Peyer's patch (tissue), 4 donors: Measurements from ENCODE around the gene SCARF2. TPM values are rescaled to one million over a fixed set of nuclear protein-coding genes. Genes with fewer than 3 reads are reported as not detected.

Experiments
- DNase-seq, 3 donors: peaks; one replicate each; pipeline ENCODE4 v3.0.0-alpha.2; 2017 to 2019
- H3K27ac ChIP-seq, 4 donors: fragments of 200-600 bp; sonication (generic); one replicate each; pipeline ENCODE4 v1.5.1; 2016 to 2019
- H3K27me3 ChIP-seq, 2 donors: fragments of 200-600 bp; sonication (generic); one replicate each; pipeline ENCODE4 v1.5.1; 2019
- H3K36me3 ChIP-seq, 3 donors: fragments of 200-600 bp; sonication (generic); one replicate each; pipeline ENCODE4 v1.5.1; 2016 to 2019
- H3K4me1 ChIP-seq, 4 donors: fragments of 200-600 bp; sonication (generic); one replicate each; pipeline ENCODE4 v1.5.1; 2016 to 2019
- H3K4me3 ChIP-seq, 4 donors: fragments of 200-600 bp; sonication (generic); 1 replicate in 3 of 4; 2 replicates in 1 of 4; pipeline ENCODE4 v1.5.1; 2016 to 2019; ENCODE audit warnings: mild to moderate bottlenecking in 1 of 4
- H3K9me3 ChIP-seq, 4 donors: fragments of 200-600 bp; sonication (generic); one replicate each; pipeline ENCODE4 v1.5.1; 2016 to 2019; ENCODE audit warnings: mild to moderate bottlenecking in 1 of 4
- POLR2A ChIP-seq, 2 donors: fragments of 450-650 bp; IDR thresholded peaks; one replicate each; pipeline ENCODE4 v1.5.1; 2017; ENCODE audit warnings: antibody characterized with exemption in 2 of 2, mild to moderate bottlenecking in 2 of 2, moderate library complexity in 2 of 2
- total RNA-seq, 4 donors: library from RNA; depleted of rRNA; stranded (reverse); fragments of >200 nt; gene quantifications; one replicate each; pipeline ENCODE4 v1.1.0, GENCODE V29; 2016
- TF ChIP-seq, protein P1 (sequence below), 6 experiments: fragments of 450-650 bp in 4 of 6; fragments of 200-600 bp in 2 of 6; sonication (generic) in 1 of 6; IDR thresholded peaks; one replicate each; pipeline ENCODE4 v1.5.1; 2017 to 2019; ENCODE audit warnings: antibody characterized with exemption in 6 of 6, mild to moderate bottlenecking in 3 of 6, moderate library complexity in 1 of 6

Gene SCARF2
- total RNA-seq, 4 donors from 2014 or later: 3.5 to 8.3 (median 5.2) TPM

- no peak for TF ChIP-seq POLR2A (IDR thresholded peaks at IDR 0.05)
- TF ChIP-seq, protein P1, sequence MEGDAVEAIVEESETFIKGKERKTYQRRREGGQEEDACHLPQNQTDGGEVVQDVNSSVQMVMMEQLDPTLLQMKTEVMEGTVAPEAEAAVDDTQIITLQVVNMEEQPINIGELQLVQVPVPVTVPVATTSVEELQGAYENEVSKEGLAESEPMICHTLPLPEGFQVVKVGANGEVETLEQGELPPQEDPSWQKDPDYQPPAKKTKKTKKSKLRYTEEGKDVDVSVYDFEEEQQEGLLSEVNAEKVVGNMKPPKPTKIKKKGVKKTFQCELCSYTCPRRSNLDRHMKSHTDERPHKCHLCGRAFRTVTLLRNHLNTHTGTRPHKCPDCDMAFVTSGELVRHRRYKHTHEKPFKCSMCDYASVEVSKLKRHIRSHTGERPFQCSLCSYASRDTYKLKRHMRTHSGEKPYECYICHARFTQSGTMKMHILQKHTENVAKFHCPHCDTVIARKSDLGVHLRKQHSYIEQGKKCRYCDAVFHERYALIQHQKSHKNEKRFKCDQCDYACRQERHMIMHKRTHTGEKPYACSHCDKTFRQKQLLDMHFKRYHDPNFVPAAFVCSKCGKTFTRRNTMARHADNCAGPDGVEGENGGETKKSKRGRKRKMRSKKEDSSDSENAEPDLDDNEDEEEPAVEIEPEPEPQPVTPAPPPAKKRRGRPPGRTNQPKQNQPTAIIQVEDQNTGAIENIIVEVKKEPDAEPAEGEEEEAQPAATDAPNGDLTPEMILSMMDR (IDR thresholded peaks at IDR 0.05): no peak
- DNase-seq: peak in 2 of 3 donors; percentile 76 to 80
- peak overlapping the region; percentile 61 to 86 (median 78) for H3K27ac ChIP-seq
- no peaks in the 10 kb centered on the region for H3K9me3 ChIP-seq
- H3K4me3 ChIP-seq: no peak overlapping the region
- peaks cover 0 to 5% (median 0%) of the 10 kb centered on the region in 3 donors for H3K36me3 ChIP-seq
- H3K27me3 ChIP-seq: no peaks in the 10 kb centered on the region
- peaks cover 0 to 19% (median 7%) of the 10 kb centered on the region in 4 donors for H3K4me1 ChIP-seq
Observed at GRCh38 chr22:20463324-20464095, 25.9 kb upstream of the SCARF2 start.

GRCh38 chr22:20459862-20460261 is 22.2 kb upstream of the SCARF2 start:
- no peaks in the 10 kb centered on the region for H3K9me3 ChIP-seq
- DNase-seq: no peak
- H3K27me3 ChIP-seq: no peaks in the 10 kb centered on the region
- no peak for TF ChIP-seq POLR2A (IDR thresholded peaks at IDR 0.05)
- TF ChIP-seq, protein P1 (IDR thresholded peaks at IDR 0.05): no peak
- H3K36me3 ChIP-seq: peaks cover 0 to 2% (median 0%) of the 10 kb centered on the region in 3 donors
- H3K27ac ChIP-seq: no peak overlapping the region
- peaks cover 0 to 19% (median 7%) of the 10 kb centered on the region in 4 donors for H3K4me1 ChIP-seq
- no peak overlapping the region for H3K4me3 ChIP-seq

- Histone ChIP-seq H3K9me3 (no peaks in the 10 kb centered on the region), H3K4me1 (peaks cover 0 to 16% (median 4%) of the 10 kb centered on the region in 4 donors), H3K36me3 (no peaks in the 10 kb centered on the region), H3K27me3 (no peaks in the 10 kb centered on the region), H3K27ac (no peak overlapping the region), H3K4me3 (no peak overlapping the region)
- DNase-seq: no peak
- TF ChIP-seq POLR2A (IDR thresholded peaks at IDR 0.05): no peak
- TF ChIP-seq, protein P1 (IDR thresholded peaks at IDR 0.05): no peak
Observed at GRCh38 chr22:20459152-20459542, 21.5 kb upstream of the SCARF2 start.

GRCh38 chr22:20458530-20459151 is 21.0 kb upstream of the SCARF2 start:
- no peak overlapping the region for H3K27ac ChIP-seq
- peaks cover 0 to 11% (median 2%) of the 10 kb centered on the region in 4 donors for H3K4me1 ChIP-seq
- H3K27me3 ChIP-seq: no peaks in the 10 kb centered on the region
- DNase-seq: no peak
- TF ChIP-seq POLR2A (IDR thresholded peaks at IDR 0.05): no peak
- TF ChIP-seq, protein P1 (IDR thresholded peaks at IDR 0.05): no peak
- H3K36me3 ChIP-seq: no peaks in the 10 kb centered on the region
- no peak overlapping the region for H3K4me3 ChIP-seq
- no peaks in the 10 kb centered on the region for H3K9me3 ChIP-seq

GRCh38 chr22:20457506-20458240 is 20.0 kb upstream of the SCARF2 start:
- H3K27ac ChIP-seq: no peak overlapping the region
- no peak for TF ChIP-seq POLR2A (IDR thresholded peaks at IDR 0.05)
- TF ChIP-seq, protein P1 (IDR thresholded peaks at IDR 0.05): no peak
- no peaks in the 10 kb centered on the region for H3K27me3 ChIP-seq
- H3K4me1 ChIP-seq: peaks cover 0 to 2% (median 0%) of the 10 kb centered on the region in 4 donors
- no peak for DNase-seq
- H3K4me3 ChIP-seq: no peak overlapping the region
- no peaks in the 10 kb centered on the region for H3K9me3 ChIP-seq
- H3K36me3 ChIP-seq: no peaks in the 10 kb centered on the region
